Stimulated activated CD4-positive, alpha-beta T cell treated with anti-CD3 and anti-CD28 coated beads, TNF-alpha, amount 100 ng/mL, for 4 hours (primary cell): ENCODE results near the gene MAST1.
A peak's percentile ranks its signal among the peaks of the same experiment; 100 is the strongest.
"Not testable (repeated sequence)": the region's sequence is repeated elsewhere in the genome, so short reads cannot be mapped to it uniquely, and the experiment has no call there.

Experiments
- DNase-seq, 3 experiments: peaks; one replicate each; pipeline ENCODE4 v3.0.0-alpha.2; 2020; ENCODE audit warnings: low read depth in 3 of 3

The MAST1 gene

DNA sequence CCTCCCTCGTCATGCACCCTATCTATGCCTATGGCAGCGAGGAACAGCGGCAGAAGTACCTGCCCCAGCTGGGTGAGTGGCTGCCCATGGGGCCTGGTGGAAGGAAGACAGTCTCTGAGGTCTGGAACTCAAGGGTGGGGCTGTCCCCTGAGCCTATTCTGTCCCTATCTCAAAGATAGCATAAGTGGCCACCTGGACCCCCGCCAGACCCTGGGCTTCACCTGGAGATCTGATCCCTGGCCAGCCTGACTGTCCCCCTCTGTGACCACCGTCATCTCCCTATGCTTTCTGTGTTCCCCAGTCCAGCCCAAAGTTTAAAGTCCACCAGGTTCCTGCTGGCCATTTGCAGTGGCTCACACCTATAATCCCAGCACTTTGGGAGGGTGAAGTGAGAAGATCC, 55.3 kb downstream of the MAST1 start:
- DNase-seq: no peak

DNA sequence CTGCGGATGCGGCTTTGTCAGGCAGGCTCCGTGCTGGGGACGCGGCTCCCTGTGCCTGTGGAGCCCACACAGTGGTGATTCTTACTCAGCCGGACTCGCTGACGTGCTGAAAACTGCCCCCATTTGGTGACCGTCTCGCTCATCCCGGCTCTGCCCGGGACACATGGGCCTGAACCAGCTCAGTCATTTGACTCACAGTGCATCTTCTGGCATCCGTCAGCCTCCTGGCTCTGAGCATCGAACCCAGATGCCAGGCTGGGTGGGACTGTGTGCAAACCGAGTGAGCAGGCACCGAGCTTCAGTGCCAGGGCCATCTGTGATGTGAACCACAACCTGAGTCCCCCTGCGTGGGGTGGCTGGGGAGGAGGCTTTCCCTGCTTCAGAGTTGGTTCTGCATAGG, 58.1 kb downstream of the MAST1 start:
- DNase-seq: no peak

DNA sequence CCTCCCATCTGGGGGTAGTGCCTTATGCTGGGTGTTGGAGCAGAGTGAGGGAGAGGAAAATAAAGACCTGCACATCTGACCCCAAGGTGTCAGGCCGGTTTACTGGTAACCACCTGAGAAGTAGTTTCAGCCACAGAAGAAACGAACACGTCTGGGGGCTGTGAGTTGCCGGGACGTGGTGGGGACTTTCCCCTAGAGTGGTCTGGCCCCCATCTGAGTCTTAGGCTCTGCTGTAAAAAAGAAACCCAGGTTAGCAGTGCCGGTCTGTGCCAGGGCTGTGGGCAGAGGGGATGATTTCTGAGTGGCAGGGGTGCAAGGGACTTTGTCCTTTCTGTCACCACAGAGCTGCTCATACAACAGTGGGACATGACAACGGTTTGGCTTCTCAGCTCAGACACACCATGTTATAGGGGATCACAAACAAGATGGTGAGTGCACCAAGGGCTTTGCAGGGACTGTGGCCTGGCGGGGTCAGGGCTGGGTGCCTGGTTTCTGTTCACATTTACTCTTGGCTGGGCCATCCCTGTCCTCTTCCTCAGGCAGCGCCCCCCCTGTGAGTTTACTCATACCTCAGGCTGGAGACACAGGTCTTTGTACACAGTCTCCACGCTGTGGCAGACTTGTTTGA, 61.7 kb downstream of the MAST1 start:
- no peak for DNase-seq

DNA sequence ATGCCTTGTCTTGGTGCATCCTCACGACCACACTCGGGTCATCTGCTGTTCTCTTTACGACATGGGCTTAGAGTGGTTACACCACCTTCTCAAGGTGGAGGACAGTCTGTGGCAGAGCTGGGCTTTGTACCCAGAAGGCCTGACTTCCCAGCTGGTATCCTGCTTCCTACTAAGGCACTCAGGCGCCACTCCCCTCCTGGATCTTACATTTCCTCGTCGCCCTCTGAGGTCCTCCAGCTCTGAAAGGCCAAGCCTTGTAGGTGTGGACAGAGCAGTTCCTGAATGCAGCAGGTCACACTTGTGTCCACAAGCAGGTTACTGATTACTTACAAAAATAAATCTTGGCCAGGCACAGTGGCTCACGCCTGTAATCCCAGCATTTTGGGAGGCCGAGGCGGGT, 68.9 kb downstream of the MAST1 start:
- DNase-seq: no peak

DNA sequence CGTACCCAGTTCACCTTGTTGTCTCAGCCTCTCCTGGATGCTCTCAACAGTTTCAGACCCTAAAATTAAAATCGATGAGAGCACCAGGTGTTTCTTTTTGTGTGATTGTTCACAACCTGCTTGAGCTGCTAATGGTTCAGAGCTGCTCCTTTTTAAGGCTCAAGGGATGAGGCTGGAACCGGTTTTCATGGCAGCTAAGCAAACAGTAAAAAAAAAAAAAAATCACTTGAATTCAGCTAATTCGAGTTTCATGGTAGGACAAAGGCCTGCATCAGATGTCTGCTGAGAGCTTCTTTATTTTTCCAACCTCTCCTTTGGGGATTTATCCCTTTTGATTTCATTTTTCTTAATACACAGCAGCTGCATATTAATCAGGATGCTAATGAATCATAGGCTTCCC, 74.3 kb downstream of the MAST1 start:
- no peak for DNase-seq

DNA sequence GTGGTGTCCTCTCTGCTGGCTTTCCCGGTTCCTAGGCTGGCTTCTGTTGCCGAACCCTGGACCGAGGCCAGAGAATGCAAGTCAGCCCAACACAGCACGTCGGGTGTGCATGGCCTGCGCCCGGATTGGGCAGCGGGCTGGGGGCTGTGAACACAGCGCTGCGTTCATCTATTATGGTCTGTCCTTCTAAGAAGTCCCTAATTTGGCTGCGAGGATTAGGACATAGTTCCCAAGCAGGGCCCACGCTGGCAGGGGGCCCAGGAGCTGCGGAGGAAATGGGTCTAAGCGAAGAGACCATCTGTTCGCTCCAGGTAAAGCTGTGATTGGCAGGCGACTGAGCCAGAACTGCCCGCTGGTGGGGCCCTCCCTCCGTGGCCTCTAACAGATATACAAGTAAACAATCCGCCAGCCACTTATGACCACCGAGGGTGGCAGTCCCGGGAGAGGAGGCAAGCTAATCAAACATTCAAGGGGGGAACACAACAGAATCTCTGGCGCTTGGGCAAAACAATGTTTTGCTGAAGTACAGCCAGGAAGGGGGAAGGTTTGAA, 74.8 kb downstream of the MAST1 start:
- DNase-seq: no peak

DNA sequence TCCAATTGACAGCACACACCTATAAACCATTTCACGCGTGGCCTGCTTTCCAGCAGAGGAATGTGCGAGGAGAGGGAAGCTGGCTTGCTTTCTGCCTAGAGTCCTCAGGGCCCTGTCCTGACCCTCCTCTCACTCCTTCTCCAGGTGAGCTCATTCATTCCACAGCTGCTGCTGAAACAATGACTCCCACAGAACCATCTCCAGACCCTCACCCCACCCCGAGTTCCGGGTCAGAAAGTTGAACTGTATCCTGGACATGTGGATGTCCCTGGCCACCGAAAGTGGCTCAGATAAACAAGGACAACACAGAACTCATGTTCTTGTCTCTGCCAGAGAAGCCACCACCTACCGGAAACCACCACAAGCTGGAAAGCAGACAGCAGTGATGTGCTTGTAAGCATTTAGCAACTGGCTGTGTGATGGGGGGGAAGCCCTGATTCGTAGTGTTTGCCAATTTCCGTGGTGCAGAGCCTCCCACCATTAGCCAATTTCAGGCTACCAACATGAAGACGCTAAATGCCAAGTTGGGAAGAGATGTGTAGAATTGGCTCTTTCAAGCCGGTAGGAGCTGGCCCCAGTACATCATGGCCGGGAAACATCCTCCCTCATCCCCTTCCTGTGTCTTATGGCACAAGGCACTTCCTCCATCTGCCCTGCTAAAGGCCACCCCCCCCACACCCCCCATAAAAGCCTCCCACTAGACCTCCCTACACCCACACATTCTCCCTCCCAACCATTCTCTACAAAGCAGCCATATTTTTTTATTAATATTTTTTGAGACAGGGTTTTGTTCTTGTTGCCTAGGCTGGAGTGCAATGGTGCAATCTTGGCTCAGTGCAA, 75.8 kb downstream of the MAST1 start:
- DNase-seq: peak in 2 of 3 experiments; percentile 26

DNA sequence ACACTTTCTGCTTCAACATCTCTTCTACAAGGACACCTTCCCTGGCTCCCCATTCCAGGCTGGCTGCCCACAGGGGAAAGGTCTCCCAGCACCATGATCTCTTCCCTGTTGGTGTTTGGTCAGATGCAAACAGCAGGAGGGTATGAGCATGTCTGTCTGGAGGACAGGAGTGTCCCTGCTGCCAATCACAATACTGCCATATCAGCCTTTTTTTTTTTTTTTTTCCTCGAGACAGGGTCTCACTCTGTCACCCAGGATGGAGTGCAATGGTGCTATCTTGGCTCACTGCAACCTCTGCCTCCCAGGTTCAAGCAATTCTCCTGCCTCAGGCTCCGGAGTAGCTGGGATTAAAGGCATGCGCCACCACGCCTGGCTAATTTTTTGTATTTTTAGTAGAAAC, 77.5 kb downstream of the MAST1 start:
- not testable (repeated sequence) for DNase-seq

DNA sequence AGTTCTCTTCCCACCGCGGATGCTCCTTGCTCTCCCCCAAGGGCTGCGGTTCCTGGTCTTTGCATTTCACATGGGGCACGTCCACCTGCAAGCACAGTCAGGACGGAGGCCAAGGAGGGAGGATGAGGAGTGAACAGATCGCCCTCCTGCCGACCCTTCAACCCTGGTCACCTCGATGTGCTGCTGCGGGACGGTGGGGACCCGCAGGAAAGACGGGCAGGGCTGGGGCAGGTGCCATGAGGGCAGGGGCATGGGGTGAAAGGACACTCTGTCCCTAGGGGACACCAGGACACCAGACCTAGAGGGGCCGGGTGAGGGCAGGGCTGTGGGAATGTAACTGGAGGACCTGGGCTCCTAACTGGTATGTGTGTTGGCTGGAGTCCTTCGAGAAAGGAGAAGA, 79.9 kb downstream of the MAST1 start:
- no peak for DNase-seq

DNA sequence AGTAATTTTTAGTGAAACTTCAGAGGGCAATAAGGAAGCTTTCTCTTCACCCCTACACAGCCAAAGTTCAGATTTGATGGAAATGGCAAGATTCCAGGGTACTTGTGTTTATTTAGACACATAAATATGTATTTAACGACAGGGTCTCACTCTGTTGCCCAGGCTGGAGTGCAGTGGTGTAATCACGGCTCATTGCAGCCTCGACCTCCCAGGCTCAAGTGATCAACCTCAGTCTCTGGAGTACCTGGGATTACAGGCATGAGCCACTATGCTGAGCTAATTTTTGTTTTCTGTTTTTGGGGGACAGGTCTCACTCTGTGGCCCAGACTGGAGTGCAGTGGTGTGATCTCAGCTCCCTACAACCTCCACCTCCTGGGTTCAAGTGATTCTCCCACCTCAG, 82.7 kb downstream of the MAST1 start:
- no peak for DNase-seq

DNA sequence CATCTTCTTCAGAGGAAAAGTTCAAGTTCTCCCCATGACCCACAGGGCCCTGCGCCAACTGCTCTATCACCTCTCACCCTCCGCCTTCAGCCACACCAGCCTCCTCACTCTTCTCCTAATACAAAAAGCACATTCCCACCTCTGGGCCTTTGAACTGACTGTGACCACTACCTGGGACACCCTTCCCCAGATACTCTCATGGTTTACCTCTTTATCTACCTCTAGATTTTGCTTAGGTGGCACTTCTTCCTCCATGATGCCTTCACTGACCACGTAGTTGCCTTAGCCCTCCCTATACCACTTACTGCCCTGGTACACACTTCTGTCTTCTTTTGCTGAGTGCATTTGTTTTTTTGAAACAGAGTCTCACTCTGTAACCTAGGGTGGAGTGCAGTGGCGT, 84.6 kb downstream of the MAST1 start:
- no peak for DNase-seq
